Astrocyte (in vitro differentiated cells and primary cell): ENCODE measurements around the gene TFF1.

Experiments used
- CTCF ChIP-seq: IDR thresholded peaks from 2 replicates; pipeline ENCODE4 v1.5.1; 2011; ENCODE audit warnings: low read depth, mild to moderate bottlenecking, inconsistent platforms, low read length, moderate library complexity; ENCODE audit not compliant: insufficient read depth
- EZH2 ChIP-seq: IDR thresholded peaks from 2 replicates; pipeline ENCODE4 v1.6.1; 2012; ENCODE audit warnings: mild to moderate bottlenecking, low read length, inconsistent platforms; ENCODE audit not compliant: insufficient read depth

GRCh38 chr21:42375966-42376337 is 9.6 kb upstream of the TFF1 start:
- TF ChIP-seq CTCF (no peak), EZH2 (no peak)
